Loucy (cell line): ENCODE measurements around the gene DAPL1.

Experiments
- H2AFZ ChIP-seq: fragments of 200-600 bp; sonication (generic); 2 replicates; pipeline ENCODE4 v1.6.0; 2016; ENCODE audit warnings: antibody characterized with exemption, mild to moderate bottlenecking, low read length, moderate library complexity
- H3F3A ChIP-seq: fragments of 200-600 bp; 2 replicates; pipeline ENCODE4 v1.6.0; 2016; ENCODE audit warnings: antibody characterized with exemption, low read depth, mild to moderate bottlenecking
- H3K27me3 ChIP-seq: fragments of 200-600 bp; sonication (generic); 2 replicates; pipeline ENCODE4 v1.6.1; 2014; ENCODE audit warnings: low read length, mild to moderate bottlenecking; ENCODE audit not compliant: insufficient read depth, poor library complexity, severe bottlenecking
- H3K36me3 ChIP-seq: fragments of 200-600 bp; sonication (generic); 2 replicates; pipeline ENCODE4 v1.6.1; 2016; ENCODE audit warnings: low read length; ENCODE audit not compliant: insufficient read depth
- H3K4me1 ChIP-seq: fragments of 200-600 bp; sonication (generic); 2 replicates; pipeline ENCODE4 v1.5.1; 2014; ENCODE audit warnings: low read length, mild to moderate bottlenecking; ENCODE audit not compliant: insufficient read depth, poor library complexity, severe bottlenecking
- H3K4me2 ChIP-seq: fragments of 200-600 bp; sonication (generic); 2 replicates; pipeline ENCODE4 v1.6.0; 2014; ENCODE audit warnings: antibody characterized with exemption, low read length, low read depth, mild to moderate bottlenecking; ENCODE audit not compliant: poor library complexity, severe bottlenecking
- H3K4me3 ChIP-seq: fragments of 200-600 bp; sonication (generic); 2 replicates; pipeline ENCODE4 v1.5.1; 2014; ENCODE audit warnings: low read length, mild to moderate bottlenecking, mixed read lengths; ENCODE audit not compliant: poor library complexity, severe bottlenecking
- H3K79me2 ChIP-seq: fragments of 200-600 bp; sonication (generic); 2 replicates; pipeline ENCODE4 v1.6.1; 2014; ENCODE audit warnings: low read length; ENCODE audit not compliant: insufficient read depth
- H3K9ac ChIP-seq: fragments of 200-600 bp; sonication (generic); 2 replicates; pipeline ENCODE4 v1.6.0; 2014; ENCODE audit warnings: mild to moderate bottlenecking, low read depth, low read length, moderate library complexity; ENCODE audit not compliant: poor library complexity, severe bottlenecking
- H3K9me2 ChIP-seq: fragments of 200-600 bp; sonication (generic); replicated peaks from 2 replicates; pipeline ENCODE4 v1.6.1; 2016; ENCODE audit warnings: low read depth, low read length, mixed read lengths
- H3K9me3 ChIP-seq: fragments of 200-600 bp; sonication (generic); 2 replicates; pipeline ENCODE4 v1.6.1; 2014; ENCODE audit warnings: mild to moderate bottlenecking, antibody characterized with exemption, low read length, low read depth; ENCODE audit not compliant: insufficient read depth
- H4K20me1 ChIP-seq: fragments of 200-600 bp; sonication (generic); 2 replicates; pipeline ENCODE4 v1.6.0; 2014; ENCODE audit warnings: antibody characterized with exemption, low read length, mild to moderate bottlenecking; ENCODE audit not compliant: insufficient read depth, poor library complexity, severe bottlenecking
- CTCF ChIP-seq: fragments of 200-600 bp; sonication (generic); conservative IDR thresholded peaks from 2 replicates; pipeline ENCODE4 v1.5.1; 2014; ENCODE audit warnings: mild to moderate bottlenecking, antibody characterized with exemption, low read length
- EZH2phosphoT487 ChIP-seq: fragments of 200-600 bp; IDR thresholded peaks from 2 replicates; pipeline ENCODE4 v1.6.1; 2018; ENCODE audit warnings: antibody characterized with exemption, mild to moderate bottlenecking, moderate library complexity, borderline replicate concordance

The DAPL1 gene

GRCh38 chr2:158823486-158824237, 28.5 kb downstream of the DAPL1 start:
- no peaks in the 10 kb centered on the region for H3K9me2 ChIP-seq
- no peaks in the 10 kb centered on the region for H3F3A ChIP-seq
- no peaks in the 10 kb centered on the region for H3K36me3 ChIP-seq
- no peak overlapping the region for H2AFZ ChIP-seq
- H4K20me1 ChIP-seq: no peaks in the 10 kb centered on the region
- no peak overlapping the region for H3K4me3 ChIP-seq
- H3K9ac ChIP-seq: no peak overlapping the region
- H3K4me2 ChIP-seq: no peak overlapping the region
- no peaks in the 10 kb centered on the region for H3K27me3 ChIP-seq
- no peak for TF ChIP-seq EZH2phosphoT487
- no peak for TF ChIP-seq CTCF
- no peaks in the 10 kb centered on the region for H3K9me3 ChIP-seq
- H3K4me1 ChIP-seq: no peaks in the 10 kb centered on the region
- no peaks in the 10 kb centered on the region for H3K79me2 ChIP-seq

GRCh38 chr2:158825021-158825420, 29.9 kb downstream of the DAPL1 start:
- H3K9me3 ChIP-seq: no peaks in the 10 kb centered on the region

GRCh38 chr2:158826965-158827364, 31.8 kb downstream of the DAPL1 start:
- no peaks in the 10 kb centered on the region for H3K9me3 ChIP-seq
- no peaks in the 10 kb centered on the region for H3F3A ChIP-seq
- H3K79me2 ChIP-seq: no peaks in the 10 kb centered on the region
- H3K27me3 ChIP-seq: no peaks in the 10 kb centered on the region
- H3K9ac ChIP-seq: no peak overlapping the region
- no peaks in the 10 kb centered on the region for H3K4me1 ChIP-seq
- TF ChIP-seq EZH2phosphoT487: no peak
- no peak for TF ChIP-seq CTCF
- H4K20me1 ChIP-seq: no peaks in the 10 kb centered on the region
- H3K36me3 ChIP-seq: no peaks in the 10 kb centered on the region
- no peak overlapping the region for H2AFZ ChIP-seq
- H3K4me2 ChIP-seq: no peak overlapping the region
- H3K9me2 ChIP-seq: no peaks in the 10 kb centered on the region
- no peak overlapping the region for H3K4me3 ChIP-seq

More at GRCh38 chr2:158825021-158825420, 29.9 kb downstream of the DAPL1 start:
- Histone ChIP-seq H3K27me3 (no peaks in the 10 kb centered on the region), H3K79me2 (no peaks in the 10 kb centered on the region), H3K36me3 (no peaks in the 10 kb centered on the region), H3K4me3 (no peak overlapping the region), H4K20me1 (no peaks in the 10 kb centered on the region), H3F3A (no peaks in the 10 kb centered on the region), H3K9ac (no peak overlapping the region), H3K4me2 (no peak overlapping the region), H3K4me1 (no peaks in the 10 kb centered on the region), H2AFZ (no peak overlapping the region), H3K9me2 (no peaks in the 10 kb centered on the region)
- TF ChIP-seq EZH2phosphoT487 (no peak), CTCF (no peak)
